HG03095 (cell line): ENCODE data around the gene KCNQ1.

Source experiments
- ATAC-seq: cut with Tn5 transposase; IDR thresholded peaks from one replicate; pipeline ENCODE4 v1.9.1; 2021; ENCODE audit warnings: moderate library complexity; ENCODE audit not compliant: unreplicated experiment

Gene KCNQ1

GRCh38 chr11:2812371-2812991 is 367.7 kb downstream of the KCNQ1 start:
- no peak for ATAC-seq

- no peak for ATAC-seq
These were observed 368.5 kb downstream of the KCNQ1 start for GRCh38 chr11:2813141-2813908.

DNA sequence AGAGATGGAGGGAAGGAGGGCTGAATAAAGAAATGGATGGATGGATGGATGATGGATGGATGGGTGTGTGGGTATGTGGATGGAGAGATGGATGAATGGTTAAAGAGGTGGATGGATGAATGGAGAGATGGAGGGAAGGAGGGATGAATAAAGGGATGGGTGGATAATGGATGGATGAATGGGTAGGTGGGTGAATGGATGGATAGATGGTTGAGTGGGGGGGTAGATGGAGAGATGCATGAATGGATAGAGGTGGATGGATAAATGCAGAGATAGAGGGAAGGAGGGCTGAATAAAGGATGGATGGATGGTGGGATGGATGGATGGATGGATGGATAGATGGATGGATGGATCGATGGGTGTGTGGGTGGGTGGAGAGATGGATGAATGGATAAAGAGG is 369.2 kb downstream of the KCNQ1 start:
- no peak for ATAC-seq

- ATAC-seq, result no peak
These were observed 369.9 kb downstream of the KCNQ1 start for GRCh38 chr11:2814751-2815150.

GRCh38 chr11:2815762-2816496 is 371.1 kb downstream of the KCNQ1 start:
- no peak for ATAC-seq

DNA sequence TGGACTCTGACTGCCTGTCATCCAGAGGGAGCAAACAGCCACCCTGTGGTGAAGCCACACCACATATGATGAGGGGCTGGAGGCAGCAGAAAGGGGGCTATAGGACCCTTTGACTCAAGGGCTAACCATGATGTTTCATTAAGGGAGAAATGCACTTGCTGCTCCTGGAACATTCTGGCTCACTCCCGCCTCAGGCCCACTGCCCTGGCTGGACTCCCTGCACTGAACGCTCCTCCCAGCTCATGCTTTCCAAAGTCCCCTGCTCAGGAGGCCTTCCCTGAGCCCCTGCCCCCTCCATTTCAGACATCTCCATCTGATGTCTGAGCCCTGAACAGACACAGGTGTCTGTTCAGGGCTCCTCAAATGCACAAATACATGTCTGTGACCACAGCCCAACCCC is 371.7 kb downstream of the KCNQ1 start:
- no peak for ATAC-seq

GRCh38 chr11:2816941-2817421 is 372.2 kb downstream of the KCNQ1 start:
- no peak for ATAC-seq

GRCh38 chr11:2817431-2817830 is 372.6 kb downstream of the KCNQ1 start:
- no peak for ATAC-seq

- ATAC-seq, result no peak
These were observed 373.2 kb downstream of the KCNQ1 start for GRCh38 chr11:2818021-2818420.

DNA sequence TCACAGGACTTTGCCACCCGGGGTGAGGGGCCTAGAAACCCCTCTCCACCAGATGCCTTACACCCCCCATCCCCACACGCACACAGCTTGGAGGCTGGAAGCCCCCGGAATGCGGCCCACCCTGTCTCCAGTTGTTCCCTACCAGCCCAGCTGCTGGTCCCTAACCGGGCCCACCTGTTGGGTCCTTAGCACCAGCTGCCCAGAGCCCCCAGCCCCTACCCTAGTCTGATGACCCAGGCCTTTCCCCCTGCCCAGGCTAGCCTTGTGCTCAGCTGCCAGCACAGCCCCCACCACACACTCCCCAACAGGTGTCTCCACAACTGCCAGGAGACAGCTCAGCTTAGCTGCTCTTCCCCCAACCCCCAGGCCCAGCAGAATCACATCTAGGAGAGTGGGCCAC is 373.7 kb downstream of the KCNQ1 start:
- ATAC-seq, result no peak

GRCh38 chr11:2819316-2819715 is 374.5 kb downstream of the KCNQ1 start:
- ATAC-seq, result no peak

GRCh38 chr11:2820976-2821375 is 376.2 kb downstream of the KCNQ1 start:
- ATAC-seq, result no peak

- ATAC-seq, result no peak
These were observed 377.1 kb downstream of the KCNQ1 start for GRCh38 chr11:2821891-2822290.

DNA sequence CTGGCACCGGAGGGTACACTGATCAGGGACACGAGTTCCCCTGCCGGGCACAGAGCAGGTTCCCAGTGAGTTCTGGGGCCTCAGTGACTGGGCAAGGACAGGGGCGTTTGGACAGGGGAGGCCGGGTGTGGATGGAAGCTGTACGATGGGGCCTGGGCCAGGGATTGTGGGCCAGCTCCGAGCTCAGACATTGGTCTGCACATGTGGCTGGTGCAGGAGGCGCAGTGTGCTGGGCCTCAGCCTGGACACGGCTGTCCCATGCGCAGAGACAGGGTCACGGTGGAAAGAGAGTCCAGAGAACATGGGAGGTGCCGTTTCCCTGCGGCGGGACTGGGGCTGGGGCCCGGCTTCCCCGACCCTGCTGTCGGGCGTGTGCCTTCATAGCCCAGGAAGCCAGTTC is 380.0 kb downstream of the KCNQ1 start:
- no peak for ATAC-seq

DNA sequence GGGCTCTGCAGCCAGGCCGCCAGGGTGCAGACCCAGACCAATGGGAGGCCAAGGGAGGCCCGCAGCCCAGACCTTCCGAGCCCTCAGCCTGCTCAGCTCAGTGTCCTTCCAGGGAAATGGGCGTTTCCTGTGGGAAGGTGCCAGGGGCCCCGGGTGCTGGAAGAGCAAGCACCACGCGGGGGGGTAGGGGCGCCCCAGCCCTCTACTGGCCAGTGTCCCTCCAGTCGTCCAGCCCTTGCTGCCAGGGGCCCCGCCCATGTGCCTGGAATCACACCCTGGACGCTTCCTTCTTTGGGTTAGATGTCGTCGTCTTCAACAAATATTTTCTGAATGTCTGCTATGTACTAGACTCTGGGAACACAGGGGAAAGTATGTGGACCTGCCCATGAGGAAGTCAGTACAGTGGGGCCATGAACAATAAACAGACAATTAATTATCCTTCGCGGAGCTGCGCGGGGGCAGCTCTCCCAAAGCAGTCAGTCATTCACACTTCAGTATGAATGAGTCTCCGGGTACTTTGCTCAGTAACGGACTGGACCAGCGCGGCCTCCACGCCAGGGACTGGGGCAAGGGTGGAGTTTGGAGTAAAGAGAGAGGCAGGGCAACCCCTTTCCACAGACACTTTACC is 380.6 kb downstream of the KCNQ1 start:
- ATAC-seq, result no peak

DNA sequence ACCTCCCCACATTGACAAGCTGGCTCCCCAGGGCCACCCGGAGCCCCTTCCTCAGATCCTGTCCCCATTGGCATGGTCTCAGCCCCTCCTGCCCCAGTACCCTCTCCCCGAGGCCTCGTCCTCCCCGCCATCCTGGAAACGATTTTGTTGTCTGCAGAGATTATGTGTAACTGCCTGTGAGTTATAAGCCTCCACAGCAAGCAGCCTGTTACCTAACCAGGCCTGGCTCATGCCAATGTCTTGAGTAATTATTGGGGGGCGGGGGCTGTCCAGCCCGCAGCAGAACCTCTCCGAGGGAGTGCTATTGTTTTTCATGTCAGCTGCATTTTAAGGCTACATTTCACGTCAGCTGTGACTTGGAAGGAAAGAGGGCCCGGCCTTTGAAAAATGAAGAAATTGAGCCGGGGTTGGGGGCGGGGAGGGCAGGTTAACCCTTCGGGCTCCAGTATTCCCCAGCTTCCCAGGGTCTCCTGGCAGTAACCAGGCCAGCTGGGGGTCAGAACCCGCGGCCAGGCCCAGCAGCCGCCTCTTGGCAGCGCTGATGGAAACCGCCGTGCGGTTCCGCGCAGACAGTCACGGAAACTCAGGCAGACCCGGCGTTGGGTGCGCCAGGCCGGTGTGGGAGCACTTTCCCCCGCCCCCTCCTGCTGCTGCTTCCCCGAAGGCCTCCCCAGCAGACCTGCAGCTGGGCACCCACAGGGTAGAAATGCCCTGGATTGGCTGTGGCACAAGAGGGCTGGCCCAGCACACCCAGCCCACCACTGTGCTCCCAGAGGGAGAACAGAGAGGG is 381.3 kb downstream of the KCNQ1 start:
- ATAC-seq, result no peak

GRCh38 chr11:2826679-2827056 is 381.9 kb downstream of the KCNQ1 start:
- no peak for ATAC-seq

DNA sequence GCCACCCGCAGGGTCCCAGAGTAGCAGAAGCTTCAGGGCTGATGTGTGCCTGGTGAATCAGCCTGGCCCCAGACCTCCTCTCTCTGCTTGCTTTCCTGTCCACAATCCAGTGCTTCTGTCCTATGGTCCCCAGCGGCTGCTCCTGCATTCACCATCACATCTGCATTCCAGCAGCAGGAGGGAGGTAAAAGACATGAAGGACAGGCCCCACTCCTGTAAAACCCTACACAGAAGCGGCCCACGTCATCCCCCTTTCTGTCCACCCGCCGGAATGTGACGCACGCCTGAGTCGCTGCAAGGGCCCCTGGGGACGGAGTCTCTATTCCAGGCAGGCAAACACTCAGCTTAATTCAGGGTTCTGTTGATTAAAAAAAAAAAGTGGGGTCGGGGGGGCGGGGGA is 382.4 kb downstream of the KCNQ1 start:
- no peak for ATAC-seq

GRCh38 chr11:2827792-2828191 is 383.0 kb downstream of the KCNQ1 start:
- no peak for ATAC-seq

DNA sequence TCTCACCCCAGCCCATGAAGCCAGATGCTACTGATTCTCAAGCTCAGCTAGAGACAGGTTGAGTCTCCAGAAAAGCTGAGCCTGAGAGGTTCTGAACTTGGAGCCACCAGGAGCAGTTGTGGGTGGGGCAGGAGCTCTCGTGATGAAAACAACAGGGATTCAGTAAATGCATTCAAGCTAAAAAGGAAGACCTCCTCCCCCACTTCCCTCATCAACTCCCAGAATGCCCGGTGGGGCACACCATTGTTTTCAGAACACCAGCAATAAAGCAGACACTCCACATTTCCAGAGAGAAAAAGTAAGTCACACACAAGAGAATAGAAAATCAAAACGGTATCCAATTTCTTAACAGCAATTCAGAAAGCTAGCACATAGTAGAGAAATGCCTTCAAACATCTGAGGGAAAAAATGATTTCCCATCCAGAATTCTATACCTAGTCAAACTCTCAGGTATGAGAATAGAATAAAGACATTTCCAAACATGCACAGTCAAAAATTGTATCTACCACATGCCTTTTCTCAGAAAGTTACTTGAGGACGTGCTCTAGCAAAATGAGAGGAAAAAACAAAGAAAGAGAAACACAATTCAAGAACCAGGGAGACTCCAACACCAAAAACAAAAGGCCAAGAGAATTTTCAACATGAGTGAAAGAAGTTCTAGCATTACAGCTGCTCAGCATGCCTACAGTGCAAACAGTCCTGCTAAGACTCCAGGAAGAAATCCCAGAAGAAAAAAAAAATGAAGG is 383.9 kb downstream of the KCNQ1 start:
- no peak for ATAC-seq
